Fibroblast of gingiva (primary cell): ENCODE data around the gene GLIS1.

Experiments used
- DNase-seq: peaks from one replicate; pipeline ENCODE4 v3.0.0-alpha.2; 2011; ENCODE audit warnings: low read depth

GLIS1 gene

GRCh38 chr1:53735681-53736080, 3.3 kb downstream of the GLIS1 start:
- DNase-seq = no peak

DNA sequence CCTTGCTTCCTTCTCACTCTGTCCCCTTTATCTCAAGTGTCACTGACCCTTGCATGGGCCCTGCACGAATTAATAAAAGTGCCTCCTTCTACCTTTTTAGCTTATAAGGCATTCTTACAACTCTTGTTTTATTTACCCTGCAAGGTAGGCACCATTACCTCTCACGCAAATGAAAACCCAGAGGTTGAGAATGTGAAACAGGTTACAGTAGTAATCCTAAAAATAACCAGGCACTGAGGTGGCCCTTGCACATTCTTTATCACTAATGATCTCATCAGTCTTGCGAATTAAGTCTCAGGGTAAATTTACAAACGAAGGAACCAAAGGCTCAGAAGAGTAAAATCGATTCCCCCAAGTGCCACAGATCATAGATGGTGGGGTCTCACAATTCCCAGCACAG, 3.7 kb downstream of the GLIS1 start:
- no peak for DNase-seq

GRCh38 chr1:53734650-53735211, 4.2 kb downstream of the GLIS1 start:
- peak; percentile 80 for DNase-seq

DNA sequence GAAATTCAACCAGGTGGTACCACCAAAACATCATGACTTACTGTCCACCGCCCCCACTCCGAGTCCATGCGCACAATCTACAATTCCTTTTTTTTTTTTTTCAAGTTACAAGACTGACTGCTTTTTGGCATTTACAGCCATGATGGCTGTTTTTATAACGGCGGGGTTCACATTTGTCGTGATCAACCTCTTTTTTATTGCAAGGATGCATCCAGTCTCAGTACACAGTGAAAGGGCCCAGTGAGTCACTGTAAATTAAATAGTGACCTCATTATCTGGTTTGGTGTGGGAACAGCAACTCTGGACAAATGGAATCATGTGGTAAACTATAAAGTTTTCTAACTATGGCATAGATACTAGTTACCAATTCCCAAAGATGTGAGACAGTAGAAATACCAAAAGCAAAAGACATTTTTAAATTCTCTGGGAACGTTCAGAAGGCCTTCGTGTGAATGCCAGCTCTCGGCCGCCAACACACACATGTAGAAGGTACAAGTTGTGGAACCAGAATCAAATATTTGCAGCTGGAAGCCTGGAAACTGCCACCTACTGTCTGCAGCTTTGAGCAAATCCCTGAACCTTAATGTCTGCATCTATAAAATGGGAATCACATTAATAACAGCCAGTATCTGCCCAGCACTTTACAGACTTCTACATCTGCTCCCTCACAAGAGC, 4.9 kb downstream of the GLIS1 start:
- peak; percentile 63 for DNase-seq

GRCh38 chr1:53733447-53733931, 5.5 kb downstream of the GLIS1 start:
- DNase-seq = no peak

DNA sequence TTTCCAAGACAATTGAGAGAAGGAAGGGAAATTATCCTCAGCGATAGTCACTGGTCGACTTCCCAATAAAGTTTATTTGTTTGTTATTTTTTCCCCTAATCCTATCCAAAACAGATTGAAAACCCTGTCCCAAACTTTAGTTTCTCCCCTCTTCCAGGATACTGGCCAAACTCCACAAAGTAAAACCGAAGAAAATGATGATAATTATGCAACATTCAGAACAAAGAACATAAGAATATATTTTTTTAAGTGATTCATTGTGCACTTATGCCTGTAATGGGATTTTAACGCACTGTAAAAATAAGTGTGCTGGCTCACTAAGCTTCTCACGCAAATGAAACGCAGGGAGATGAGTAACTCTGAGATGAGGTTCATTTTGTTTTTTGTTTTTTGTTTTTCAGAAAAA, 6.0 kb downstream of the GLIS1 start:
- DNase-seq = peak; percentile 93

DNA sequence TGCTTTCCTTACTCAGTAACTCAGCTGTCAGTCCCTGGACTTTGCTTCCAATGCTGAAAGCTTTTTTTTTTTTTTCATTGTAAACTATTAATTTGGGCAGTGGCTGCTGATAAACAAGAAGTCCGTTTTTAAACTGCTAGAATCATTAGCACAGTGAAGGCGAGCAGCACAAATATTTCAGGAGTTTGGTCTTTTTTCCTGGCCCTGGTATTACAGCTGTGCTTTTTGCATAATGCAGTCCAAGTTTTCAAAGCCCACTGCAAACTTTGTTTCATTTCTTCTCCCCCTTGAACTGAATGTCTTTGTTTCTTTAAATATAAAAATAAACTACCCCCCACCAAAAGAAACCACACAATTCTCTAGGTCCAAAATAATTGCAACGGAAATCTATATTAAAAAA, 6.6 kb downstream of the GLIS1 start:
- DNase-seq = no peak

- DNase-seq = peak; percentile 66
These were observed 7.1 kb downstream of the GLIS1 start for GRCh38 chr1:53731779-53732305.

- DNase-seq = no peak
These were observed 7.8 kb downstream of the GLIS1 start for GRCh38 chr1:53731043-53731600.

GRCh38 chr1:53730224-53730865, 8.6 kb downstream of the GLIS1 start:
- DNase-seq = peak; percentile 87

DNA sequence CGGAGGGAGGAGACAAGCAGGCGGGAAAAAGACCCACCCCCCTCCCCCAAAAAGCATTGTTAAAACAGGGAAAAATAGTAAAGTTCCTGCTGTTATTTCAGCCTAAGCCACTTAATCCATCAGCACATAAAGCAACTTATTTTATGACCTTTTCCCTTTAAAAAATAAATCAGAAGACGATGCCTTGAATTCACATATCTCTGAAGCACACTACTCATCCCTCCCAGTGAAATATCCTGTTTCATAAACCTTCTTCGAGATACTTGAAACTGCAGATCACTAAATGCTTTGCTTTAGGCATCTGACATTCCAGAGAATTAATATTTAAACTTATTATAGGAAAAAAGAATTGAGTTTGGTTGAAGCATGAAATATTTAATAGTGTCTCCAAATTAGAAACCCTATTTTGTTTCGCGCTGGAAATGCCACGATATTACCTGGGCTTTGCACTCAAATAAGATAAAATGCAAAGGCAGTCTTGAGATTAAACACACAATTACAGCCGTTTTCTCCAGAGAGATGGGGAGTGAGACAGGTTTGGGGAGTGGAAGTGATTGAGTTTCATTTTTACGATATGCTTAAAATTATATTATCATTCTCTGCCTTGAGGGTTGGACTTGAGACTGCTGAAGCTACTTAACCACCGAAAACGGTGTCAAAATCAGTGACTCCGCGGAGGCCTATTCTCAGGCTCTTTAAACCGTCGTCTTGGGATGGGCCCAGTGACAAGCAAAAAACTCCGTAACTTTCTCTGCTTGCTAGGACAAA, 9.3 kb downstream of the GLIS1 start:
- DNase-seq = no peak

GRCh38 chr1:53728702-53729455, 10.1 kb downstream of the GLIS1 start:
- DNase-seq = no peak

- no peak for DNase-seq
These were observed 10.8 kb downstream of the GLIS1 start for GRCh38 chr1:53728196-53728595.

DNA sequence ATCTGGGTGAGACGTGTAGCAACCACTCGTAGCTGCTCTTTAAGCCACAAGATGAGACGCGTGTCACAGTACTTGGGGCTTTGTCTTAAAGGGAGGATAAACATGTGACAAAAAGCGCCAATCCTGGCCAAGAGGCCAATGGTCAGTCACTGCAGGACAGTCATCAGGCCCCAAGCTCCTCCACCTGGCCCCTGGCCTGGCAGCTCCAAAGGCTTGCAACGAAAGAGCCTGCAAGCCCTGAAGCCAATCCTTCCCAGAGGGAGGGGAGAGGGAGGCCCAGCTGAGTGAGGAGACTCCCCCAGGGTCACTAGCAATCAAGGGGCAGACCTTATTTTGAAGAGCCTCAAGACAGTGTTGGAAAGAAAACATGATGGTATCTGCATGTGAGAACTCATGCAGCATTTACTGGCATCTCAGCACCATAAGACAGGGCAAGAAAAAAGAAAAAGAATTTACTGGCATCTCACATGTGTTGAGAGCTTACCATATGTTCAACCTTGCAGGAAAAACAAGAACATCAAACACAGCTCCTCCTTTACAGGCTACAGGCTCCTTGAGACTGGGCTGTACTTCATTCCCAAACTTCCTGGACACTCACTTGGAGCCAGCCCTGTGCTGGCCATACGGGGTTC, 11.4 kb downstream of the GLIS1 start:
- no peak for DNase-seq

GRCh38 chr1:53726009-53726600, 12.9 kb downstream of the GLIS1 start:
- no peak for DNase-seq

DNA sequence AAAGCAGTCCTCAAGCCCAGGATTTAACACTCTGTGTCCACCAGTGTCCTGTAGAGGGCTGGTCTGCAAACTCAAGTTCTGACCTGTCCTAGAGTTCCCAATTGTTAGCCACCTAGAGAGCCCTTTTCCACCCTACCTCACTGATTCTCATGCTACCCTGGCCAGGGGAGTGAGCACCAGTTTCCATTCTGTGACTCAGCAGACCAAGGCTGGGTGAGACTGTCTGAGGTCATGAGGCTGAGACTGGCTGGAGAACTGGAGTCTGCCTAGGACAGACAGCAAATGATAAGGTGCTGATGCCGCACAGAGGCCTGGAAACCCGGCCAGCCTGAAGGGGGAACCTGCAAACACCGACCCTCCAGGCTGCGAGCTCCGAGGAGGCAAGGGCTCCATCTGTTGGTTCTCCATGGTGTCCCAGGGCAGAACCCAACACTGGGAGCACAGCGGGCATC, 13.7 kb downstream of the GLIS1 start:
- no peak for DNase-seq

- peak; percentile 88 for DNase-seq
These were observed 16.9 kb downstream of the GLIS1 start for GRCh38 chr1:53722025-53722424.

GRCh38 chr1:53721088-53721487, 17.9 kb downstream of the GLIS1 start:
- no peak for DNase-seq

DNA sequence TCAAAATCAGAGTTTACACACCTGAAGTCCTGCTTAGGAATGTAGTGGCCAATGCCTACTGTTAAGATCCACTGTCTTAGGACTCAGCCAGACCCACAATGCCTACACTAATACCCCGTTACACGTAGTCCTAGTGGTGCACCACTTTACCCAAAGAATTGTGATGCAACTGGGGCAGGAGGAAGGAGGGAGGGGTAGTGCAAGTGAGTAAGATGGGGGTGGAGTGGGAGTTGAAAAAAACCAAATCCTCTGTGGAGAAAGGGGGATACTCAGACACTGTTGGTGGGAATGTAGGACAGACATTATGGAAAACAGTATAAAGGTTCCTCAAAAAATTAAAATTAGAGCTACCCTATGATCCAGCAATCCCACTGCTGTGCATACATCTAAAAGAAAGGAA, 19.5 kb downstream of the GLIS1 start:
- DNase-seq = no peak

DNA sequence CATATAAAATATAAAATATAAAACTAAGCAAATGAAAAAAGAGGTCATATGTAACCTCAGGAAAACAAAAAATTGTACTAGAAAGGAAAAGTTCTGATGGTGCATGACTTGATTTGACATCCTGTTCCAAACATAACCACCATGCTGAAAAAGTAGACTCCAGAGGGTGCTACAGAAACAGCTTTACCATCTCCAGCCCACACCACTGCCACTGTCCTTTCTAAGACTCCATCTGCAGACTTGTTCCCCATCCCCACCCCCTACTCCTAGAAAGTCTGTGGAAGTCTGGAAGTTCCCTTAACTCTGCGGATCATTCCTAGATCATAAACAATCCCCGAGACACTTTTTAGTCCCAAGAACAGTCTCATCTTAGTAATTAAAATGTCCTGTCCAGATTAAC, 20.5 kb downstream of the GLIS1 start:
- DNase-seq = no peak
